PFSK-1 (cell line): ENCODE measurements around the gene PLEKHJ1.

ENCODE experiments used
- FOXP2 ChIP-seq: optimal IDR thresholded peaks from 2 replicates; pipeline ENCODE3; 2011; ENCODE audit warnings: borderline replicate concordance, control low read depth, inconsistent platforms; ENCODE audit not compliant: insufficient read depth; ENCODE audit errors: extremely low read length, extremely low read depth
- POLR2AphosphoS5 ChIP-seq: IDR thresholded peaks from 2 replicates; pipeline ENCODE4 v1.6.1; 2012; ENCODE audit warnings: low read depth, mild to moderate bottlenecking, control low read depth, low read length, moderate library complexity
- REST ChIP-seq, 2 experiments: IDR thresholded peaks; 2 replicates each; pipeline versions ENCODE4 v1.6.1 to v1.8.0; 2011 to 2012; ENCODE audit warnings: low read depth in 2 of 2, low read length in 2 of 2, control low read depth in 1 of 2, inconsistent platforms in 1 of 2, mild to moderate bottlenecking in 1 of 2, moderate library complexity in 1 of 2; ENCODE audit not compliant: insufficient read depth in 1 of 2
- SIN3A ChIP-seq: IDR thresholded peaks from 2 replicates; pipeline ENCODE4 v1.6.1; 2012; ENCODE audit warnings: mild to moderate bottlenecking, low read length, moderate library complexity, borderline replicate concordance; ENCODE audit not compliant: insufficient read depth
- TAF1 ChIP-seq: IDR thresholded peaks from 2 replicates; pipeline ENCODE4 v1.6.1; 2012; ENCODE audit warnings: low read length, control low read depth, borderline replicate concordance; ENCODE audit not compliant: insufficient read depth

GRCh38 chr19:2269244-2270156, 33.4 kb upstream of the PLEKHJ1 start:
- TF ChIP-seq POLR2AphosphoS5 = peak; percentile 99
- TF ChIP-seq REST (IDR thresholded peaks at IDR 0.05; ENCODE audit: insufficient read depth in 1 of 2, low read depth in 2 of 2, low read length in 2 of 2) = 0 out of 4 replicates have a peak, but pooled peaks of 1 of the 2 experiments have one; percentile 67
- peak; percentile 82; the same call in 1 of the 2 replicates for TF ChIP-seq SIN3A
- peak; percentile 99 for TF ChIP-seq TAF1
- peak; percentile 48 for TF ChIP-seq FOXP2
